HG03196 (cell line): Measurements from ENCODE around the gene INPP5A.

Experiments
- ATAC-seq: cut with Tn5 transposase; IDR thresholded peaks from one replicate; pipeline ENCODE4 v1.9.1; 2021; ENCODE audit not compliant: unreplicated experiment

Gene INPP5A

DNA sequence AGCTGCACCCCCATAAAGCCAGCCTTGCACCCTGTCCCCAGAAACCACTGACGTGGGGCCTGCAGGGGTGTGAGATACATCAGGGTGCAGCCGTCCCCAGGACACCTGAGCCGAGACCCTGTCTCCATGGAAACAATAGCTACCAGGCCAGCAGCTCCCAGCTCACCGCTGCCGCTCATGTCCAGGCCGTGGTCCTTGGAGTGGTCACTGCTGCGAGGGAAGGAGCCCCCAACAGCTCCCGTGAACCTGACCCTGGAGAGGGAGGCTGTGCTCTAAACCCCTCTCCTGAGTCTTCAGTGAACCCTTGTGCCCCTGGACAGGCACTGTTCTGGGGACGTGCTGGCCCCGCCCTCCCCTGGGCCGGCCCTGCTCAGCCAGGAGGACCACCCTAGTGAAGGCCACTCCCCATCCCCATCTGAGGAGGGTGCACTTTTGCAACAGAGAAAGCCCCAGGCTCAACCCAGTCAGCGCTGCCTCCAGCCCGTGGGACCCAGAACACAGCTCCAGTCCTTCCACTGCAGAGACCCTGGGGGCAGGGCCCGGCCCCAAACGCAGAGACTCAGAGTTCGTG is 19.6 kb upstream of the INPP5A start:
- no peak for ATAC-seq

DNA sequence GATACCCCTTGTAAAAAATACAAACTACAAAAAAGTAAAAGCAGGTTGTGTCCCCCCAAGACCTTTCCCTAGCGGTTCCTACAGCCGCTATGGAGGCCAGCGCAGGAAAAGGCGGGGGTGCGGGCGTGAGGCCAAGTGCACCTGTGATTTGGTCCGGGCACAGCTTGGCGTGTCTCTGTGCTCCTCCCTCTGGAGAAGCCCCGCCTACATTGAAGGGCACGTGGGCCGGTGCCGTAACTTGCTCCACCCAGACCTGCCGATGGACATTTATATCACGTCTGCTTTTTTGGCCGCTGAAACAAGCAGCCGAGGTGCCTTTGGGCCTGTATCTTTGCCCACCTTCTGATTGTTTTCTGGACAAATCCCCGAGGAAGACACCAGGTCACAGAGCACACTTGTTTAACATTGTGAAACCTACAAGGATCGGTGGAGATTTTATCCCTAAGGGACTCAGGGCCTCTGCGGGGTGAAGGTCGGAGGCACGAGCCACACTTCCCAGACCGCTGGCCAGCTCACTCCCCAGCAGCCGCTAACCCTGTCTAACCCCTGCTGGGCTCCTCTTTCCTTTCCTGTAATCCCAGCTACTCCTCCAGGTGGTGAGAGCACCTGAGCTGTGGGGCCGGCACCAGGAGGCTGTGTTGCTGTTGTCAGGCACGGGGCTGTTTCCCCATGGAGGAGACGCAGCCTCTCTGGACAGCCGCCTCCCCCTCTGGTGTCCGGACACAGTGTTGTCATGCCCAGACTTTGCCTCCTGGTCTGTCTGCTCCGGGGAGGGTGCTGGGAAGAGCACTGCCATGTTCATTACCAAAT is 18.8 kb upstream of the INPP5A start:
- ATAC-seq, result no peak

DNA sequence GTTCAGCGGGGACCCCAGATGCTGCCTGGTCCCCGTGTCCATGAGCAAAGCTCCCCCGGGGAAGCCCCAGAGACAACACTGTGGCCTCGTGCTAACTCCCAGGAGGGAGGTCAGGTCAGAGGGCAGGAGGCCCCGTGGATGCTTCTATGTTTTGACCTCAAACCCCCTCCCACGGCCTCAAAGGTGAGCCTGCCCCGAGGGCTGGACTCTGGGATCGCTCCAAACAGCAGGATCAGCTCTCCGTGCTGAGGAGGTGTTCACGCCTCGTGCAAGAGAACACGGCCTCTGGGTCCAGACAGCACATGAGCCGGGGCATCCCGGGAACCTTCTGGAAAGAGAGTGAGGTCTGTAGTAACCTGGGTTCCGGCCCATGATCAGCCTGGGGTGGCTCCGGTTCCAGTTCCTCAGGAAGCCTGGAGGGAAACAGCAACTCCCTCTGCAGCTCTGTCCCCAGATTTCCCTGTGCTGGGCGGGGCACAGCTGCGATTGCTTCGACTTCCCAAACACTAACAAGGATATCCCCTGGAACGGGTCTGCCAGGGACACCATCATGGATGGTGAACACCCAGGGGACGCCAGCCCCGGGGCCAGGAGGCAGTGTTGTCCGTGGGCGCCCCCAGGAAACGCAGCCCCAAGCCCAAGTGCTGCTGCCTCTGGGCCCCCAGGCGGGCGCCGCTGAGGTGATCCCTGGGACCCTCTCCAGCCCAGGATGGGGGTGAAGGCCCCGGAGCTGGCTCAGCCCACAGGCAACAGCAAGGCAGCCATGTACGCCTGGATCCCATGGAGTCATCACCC is 18.0 kb upstream of the INPP5A start:
- no peak for ATAC-seq

DNA sequence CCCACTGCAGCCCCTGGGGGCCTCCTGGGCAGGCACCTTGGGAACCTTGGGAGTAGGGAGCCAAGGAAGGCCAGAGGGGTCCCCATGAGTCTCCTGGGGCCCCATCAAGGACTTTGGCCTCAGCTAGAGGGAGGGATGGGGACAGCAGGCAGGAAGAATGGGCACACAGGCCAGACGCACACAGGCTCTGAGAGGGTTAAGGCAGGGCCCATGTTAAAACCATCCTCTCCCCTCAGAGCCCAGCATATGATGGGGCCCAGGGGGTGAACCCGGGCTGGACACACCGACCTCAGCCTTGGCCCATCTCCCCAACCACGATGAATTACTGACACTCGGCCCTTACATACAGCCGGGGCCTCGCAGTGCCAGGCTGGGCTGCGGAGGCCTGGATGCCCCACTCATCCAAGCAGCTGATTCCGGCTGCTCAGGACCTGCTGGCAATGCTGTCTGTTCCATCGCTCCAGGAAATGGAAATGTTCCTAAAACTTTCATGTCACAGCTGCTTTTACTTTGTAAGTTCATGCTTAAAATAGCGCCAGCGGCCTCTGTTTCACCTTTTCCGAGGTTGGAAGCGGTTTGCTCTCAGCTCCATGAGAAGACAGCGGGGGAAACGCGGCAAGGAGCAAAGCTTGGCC is 17.3 kb upstream of the INPP5A start:
- ATAC-seq, result no peak

DNA sequence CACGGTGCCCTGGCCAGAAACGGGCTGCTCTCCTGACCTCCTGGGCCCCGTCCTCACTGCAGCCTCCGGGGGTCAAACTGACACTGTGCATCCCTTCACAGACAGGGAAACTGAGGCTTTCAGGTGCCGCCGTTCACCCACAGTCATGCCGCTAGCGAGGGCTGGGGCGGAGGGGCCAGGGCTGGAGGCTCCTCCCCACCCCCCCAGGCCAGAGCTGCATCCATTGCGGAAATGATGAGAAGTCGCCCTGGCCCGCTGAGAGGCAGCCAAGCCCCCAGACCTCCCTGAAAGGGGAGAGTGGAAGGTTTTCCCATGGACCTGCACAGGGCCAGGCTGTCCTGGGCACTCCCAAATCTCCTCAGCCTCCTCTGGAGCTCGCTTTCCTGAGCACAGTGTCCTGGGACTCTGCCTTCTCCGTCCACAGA is 16.5 kb upstream of the INPP5A start:
- no peak for ATAC-seq

DNA sequence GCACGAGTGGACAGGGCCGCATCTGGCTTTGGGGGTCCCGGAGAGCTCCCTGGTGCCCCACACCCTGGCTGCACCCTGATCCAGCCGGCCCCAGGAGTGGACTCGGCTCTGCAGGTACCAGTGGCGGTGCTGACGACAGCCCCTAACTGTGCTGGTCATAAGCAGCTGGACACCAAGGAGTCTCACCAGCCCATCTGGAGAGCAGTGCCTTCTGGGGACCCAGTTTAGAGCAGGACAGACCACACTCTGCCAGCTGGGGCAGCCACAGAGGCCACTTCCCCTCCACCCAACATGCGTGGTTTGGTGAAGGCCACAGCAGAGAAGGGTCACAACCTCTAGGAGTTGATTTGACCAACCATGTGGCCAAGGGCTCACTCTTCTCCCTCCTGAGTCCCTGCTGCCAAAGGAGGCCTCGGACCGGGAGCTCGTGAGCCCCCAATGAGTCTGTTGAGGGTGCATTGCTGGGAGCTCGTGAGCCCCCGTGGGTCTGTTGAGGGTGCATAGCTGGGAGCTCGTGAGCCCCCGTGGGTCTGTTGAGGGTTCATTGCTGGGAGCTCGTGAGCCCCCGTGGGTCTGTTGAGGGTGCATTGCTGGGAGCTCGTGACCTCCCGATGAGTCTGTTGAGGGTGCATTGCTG is 16.0 kb upstream of the INPP5A start:
- ATAC-seq, result no peak

DNA sequence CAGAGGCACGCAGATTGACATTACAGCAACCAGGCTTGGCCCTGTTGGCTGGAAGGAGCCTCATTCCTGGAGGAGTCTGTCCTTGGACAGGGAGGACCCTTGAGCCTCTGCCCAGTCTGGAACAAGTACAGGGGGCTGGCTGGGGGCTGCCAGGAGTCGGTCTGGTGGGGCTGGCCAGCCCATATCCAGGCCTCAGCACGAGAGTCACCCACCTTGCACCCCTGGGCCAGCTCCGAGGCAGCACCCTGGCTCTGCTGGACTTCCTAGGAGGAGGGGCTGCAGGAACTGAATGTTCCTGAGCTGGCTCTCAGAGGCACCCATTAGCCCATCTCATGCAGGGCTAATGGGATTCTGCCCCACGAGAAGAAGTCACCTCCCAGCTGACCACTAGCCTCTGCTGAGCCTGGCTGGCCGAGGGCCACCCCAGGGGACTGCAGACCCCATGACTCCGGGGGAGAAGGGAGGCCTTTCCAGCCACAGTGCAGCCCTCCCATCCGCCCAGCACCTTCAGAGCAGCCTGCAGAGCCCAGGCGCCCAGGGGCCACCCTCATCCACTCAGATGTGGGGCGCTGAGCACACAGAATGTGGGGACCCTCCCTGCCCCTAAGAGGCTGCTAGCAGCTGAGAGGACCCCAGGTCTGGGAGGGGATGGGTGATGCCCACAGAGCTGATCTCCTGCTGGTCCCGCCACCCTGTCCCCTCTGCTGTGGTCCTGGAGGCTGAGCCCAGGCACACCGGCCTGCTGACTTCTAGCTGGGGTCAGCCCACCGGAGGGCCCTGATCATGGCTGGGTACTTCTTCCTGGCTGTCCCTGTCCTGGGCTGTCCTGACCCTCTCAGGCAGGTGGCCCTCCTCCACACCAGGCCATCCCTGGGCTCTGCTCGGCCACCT is 14.8 kb upstream of the INPP5A start:
- ATAC-seq, result no peak

DNA sequence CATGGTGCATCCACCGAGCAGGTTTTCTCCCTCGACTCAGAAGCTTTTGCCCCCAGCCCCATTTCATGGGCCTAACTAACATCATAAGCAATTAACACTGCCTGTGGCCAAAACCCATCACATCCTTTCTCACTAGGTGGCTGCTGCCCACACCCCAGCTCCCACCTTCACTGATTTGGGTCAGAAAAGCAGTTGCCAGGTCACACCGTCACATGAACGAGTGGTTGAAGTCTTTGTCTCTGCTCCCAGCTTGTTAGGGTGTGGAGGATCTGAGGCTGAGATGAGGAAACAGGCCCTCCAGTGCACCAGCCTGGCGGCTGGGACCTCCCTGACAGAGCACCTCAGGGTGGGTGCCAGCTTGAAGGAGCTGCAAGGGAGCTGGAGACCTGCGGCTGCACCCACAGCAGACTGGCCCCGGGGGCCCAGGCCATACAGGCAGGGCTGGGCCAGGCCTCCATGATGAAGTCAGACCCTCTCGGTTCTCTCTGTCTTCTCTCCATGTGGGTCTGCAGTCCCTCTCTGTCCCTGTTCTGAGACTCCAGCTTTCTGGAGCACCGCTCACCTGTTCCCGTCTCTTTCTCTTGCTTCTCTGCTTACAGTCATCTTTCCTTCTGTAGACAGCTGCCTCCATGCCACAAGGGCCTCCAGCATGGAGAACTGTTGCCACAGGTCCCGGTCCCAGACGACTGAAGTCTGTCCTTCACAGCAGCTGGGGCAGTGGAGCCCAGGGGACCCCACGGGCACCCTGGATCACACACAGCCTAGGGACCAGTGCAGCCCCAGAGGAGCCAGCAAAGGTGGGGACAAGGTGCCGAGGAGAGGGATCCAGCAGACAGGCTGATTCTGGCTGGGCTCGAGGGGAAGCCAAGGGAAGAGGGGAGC is 13.8 kb upstream of the INPP5A start:
- ATAC-seq, result no peak

DNA sequence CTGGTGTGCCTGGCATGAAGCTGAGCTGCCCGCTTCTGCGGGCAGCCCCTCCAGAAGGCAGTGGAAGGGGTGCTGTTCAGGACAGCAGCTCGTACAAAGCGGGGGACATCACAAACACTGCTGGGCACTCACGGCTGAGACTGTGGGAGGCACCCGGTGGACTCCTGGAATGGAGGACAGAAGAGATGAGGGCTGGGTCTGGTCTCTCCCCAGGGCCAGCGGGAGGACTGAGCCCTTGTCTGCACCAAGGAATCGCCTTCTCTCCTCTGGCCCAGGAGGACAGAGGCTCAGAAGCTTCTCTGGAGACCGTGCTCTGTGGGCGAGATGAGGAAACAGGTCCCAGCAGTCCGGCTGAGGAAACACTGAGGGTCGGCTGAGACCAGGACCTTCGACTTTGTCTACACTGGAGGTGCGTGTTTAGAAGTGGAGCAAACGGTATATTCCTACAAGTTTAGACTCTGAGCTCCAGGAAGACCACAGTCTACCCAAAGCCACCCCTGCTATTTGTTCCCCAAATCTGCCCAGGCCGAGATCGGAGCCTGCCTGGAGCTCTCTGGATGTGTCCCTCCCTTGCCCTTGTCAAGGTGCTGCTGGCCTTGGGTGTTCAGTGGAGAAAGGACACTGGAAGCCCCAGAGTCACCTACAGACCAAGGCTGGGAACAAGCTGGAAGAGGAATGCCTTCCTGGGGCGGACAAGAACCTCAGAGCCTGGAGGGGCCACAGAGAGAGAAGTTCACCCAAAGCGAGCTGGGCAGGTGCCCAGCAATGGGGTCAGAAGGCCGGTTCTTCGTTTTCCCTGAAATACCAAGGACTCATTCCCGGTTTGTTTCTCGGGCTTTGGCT is 12.9 kb upstream of the INPP5A start:
- ATAC-seq, result no peak

DNA sequence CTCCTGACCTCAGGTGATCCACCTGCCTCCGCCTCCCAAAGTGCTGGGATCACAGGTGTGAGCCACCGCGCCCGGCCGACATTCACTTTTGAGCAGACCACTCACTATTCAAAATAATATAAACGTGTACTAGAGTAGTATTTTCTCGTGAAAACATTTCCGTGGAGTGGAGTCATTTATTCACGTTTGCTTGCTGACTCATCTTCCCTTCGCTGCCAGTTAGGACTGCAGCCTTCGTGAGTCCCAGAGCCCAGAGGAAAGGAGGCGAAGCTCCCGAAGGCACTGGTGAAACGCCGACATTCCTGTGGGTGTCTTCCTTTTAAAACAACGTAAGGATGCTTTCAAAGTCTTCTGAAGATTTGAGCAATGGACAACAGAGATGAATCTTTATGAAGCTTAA is 10.9 kb upstream of the INPP5A start:
- ATAC-seq, result no peak

DNA sequence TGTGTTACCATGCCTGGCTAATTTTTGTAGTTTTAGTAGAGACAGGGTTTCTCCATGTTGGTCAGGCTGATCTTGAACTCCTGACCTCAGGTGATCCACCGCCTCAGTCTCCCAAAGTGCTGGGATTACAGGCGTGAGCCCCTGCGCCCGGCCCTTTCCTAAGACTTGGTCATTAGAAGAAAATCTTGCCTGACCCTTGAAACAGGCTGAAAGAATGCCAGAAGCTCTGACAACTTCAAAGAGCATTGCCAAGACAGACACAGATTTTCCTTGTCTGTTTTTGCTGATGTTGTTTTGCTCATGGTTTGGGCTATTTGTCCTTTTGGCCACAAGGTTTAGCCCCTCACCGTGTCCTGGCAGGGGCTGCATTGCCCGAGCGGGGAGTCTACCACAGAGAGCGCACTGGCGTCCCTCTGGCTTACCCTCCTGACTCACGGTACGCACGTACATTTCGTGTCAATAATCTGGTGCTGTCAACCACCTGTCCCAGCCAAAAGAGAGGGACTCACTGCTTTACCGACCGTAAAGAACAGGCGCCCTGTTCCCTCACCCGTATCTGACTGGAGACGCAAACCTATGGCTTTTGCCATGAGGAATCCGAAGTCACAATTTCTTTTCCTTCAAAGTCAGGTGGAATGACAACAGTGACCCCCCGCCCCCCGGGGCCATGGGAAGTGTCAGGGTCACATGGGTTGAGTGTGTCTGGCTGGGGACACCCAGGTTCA is 10.1 kb upstream of the INPP5A start:
- no peak for ATAC-seq

DNA sequence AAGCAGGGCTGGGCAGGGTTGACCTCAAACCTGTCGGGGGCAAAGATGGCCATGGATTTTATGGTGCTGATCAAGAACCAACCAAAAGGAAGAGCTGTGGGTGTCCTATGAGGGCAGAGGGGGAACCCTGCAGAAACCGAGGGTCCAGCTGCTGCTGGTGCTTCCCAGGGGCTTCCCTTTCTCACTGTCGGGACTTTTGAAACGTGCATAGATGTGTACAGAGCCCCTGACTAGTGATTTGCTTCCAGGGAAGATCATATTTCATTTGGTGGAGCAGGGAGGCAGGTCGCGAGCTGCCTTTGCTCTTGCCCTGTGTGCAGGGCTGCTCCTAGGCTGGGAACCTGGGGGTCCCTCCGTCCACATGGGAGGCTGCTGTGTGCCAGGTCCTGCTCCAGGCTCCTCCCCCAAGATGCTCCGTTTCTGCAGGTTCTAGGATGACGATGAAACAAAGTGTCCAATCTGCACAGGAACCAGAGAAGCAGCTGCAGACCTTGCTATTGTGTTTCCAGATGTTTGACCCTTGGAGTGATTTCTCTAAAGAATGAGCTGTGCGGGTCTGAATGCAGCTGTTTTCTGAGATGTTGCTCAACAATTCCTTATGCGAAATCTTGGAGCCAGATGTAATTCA is 9.4 kb upstream of the INPP5A start:
- ATAC-seq, result no peak

DNA sequence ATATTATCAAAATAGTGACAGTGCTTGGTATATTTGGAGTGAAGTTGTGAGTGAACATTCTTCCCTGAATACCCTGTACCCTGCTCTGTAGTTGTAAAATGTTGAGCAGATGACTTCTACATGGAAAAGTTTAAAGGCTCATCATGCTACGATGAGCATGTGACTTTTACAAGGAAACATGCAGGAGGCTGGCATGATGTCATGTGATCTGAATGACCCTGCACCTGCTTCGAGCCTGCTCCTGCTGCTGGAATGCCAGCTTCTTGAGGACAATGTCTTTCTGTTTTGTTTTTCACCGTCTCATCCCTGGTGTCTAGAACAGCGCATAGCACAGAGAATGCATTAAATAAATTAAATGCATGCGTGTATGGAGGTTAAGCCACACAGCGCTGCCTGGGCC is 5.4 kb upstream of the INPP5A start:
- ATAC-seq, result no peak

DNA sequence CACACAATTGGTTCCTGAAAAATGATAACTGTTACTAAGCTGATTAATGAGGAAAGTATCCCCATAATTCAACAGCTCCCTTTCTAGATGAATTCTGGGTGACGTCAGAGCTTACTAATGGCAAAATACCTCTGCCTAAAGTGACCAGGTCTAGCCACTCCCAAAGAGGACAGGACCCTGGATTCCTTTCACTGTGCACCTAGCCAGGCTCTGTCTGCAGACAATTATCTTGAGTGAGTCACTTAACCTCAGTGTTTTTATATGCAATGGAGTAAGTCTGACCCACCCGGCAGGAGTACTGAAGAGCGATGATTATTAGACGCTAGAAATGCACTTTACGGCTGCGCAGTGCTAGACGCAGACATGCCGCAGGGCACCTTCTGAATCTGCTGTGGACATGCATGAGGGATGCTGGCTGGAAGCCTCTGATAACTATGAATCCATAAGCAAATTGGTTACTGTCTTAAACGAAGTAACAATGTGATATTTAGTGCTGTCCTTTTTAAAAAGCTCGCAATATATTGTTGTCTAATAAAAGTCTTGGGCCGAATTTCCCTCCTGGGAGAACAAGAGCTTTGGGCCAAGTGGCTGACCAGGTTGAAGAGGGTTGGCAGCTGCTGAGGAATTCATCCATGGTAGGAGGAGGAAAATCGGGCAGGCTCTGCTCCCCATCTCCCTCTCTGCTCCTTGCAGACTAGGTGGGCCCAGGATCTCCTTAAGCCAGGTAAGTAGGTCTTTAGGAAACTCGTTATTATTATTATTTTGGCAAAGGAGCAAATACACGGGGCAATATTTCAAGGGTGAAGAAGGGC is 4.6 kb upstream of the INPP5A start:
- ATAC-seq, result no peak

DNA sequence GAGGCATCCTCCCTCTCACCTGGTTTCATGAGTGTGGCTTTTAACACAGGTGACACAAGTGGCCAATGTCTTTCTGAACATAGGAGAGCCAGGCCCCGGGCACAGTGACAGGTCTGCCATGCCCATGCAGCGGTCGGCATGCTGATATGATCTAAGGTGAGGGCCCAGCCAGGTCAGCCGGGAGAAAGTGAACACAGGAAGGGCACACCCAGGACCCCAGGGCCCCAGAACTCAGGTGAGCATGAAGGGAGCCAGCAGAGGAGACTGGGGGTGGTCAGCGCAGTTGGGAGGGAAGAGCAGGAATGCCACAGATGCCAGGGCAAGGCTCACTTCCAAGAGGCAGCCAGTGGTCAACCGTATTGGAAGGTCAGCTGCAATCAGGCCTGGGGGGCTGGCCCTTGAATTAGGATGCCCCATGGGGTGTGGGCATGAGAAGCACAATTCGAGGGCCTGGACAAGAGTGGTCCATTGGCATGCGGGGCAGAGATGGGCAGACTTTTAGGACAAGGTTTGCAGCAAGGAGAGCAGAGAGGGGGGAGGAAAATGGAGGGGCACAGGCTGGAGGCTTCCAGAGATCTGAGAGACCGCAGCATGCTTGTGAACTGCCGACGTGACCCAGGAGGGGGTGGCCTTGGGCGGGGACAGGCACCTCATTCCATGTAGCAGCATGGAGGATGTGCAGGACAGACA is 3.9 kb upstream of the INPP5A start:
- ATAC-seq, result no peak
